22Rv1 (cell line): ENCODE data around the gene RPL10.

ENCODE experiments used
- H3K27ac ChIP-seq: fragments of 450-650 bp; 2 replicates; pipeline ENCODE4 v1.5.1; 2017
- ZFX ChIP-seq: fragments of 450-650 bp; IDR thresholded peaks from 2 replicates; pipeline ENCODE4 v1.6.1; 2017; ENCODE audit warnings: antibody characterized with exemption, borderline replicate concordance
- TF ChIP-seq, protein P1 (sequence below): fragments of 450-650 bp; IDR thresholded peaks from 2 replicates; pipeline ENCODE4 v1.5.1; 2017; ENCODE audit warnings: mild to moderate bottlenecking

RPL10 gene

DNA sequence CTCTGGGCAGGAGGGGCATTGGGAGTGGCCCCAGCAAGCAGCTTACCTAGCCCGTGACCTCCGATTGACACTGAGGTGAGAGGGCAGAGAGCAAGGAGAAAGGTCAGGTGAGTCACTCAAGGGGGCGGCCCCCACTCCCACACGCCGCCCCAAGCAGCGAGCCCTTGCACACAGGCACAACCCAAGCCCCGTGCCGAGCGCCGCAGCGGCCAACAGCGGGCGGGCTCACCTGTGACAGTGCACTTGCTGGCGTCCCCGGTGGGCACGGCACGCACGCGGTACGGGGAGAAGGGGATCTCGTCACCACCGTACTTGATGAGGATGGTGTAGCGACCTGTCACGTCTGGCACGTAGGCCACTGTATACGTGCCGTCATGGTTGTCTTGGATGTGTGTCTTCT is 41.0 kb upstream of the RPL10 start:
- TF ChIP-seq, protein P1, sequence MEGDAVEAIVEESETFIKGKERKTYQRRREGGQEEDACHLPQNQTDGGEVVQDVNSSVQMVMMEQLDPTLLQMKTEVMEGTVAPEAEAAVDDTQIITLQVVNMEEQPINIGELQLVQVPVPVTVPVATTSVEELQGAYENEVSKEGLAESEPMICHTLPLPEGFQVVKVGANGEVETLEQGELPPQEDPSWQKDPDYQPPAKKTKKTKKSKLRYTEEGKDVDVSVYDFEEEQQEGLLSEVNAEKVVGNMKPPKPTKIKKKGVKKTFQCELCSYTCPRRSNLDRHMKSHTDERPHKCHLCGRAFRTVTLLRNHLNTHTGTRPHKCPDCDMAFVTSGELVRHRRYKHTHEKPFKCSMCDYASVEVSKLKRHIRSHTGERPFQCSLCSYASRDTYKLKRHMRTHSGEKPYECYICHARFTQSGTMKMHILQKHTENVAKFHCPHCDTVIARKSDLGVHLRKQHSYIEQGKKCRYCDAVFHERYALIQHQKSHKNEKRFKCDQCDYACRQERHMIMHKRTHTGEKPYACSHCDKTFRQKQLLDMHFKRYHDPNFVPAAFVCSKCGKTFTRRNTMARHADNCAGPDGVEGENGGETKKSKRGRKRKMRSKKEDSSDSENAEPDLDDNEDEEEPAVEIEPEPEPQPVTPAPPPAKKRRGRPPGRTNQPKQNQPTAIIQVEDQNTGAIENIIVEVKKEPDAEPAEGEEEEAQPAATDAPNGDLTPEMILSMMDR = no peak
- no peak for TF ChIP-seq ZFX
- no peak overlapping the region for H3K27ac ChIP-seq

DNA sequence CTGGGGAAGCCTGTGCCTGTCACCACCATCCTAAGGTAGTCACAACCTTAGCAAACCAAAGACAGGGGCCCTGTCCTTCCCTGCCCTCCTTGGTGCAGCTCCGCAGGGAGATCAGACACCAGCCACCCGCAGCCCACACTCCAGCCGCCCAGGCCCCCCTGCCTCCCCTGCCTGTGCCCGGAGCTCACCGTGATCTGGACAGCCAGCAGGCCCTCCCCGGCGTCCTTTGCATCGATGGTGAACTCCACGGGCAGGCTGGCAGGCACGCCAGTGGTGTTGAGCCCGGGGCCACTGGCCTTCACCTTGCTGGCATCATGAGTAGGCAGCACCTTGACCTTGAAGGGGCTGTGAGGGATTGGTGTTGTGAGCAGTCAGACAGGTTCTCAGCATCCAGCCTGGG is 40.2 kb upstream of the RPL10 start:
- no peak for TF ChIP-seq ZFX
- TF ChIP-seq, protein P1 = no peak
- H3K27ac ChIP-seq = no peak overlapping the region

DNA sequence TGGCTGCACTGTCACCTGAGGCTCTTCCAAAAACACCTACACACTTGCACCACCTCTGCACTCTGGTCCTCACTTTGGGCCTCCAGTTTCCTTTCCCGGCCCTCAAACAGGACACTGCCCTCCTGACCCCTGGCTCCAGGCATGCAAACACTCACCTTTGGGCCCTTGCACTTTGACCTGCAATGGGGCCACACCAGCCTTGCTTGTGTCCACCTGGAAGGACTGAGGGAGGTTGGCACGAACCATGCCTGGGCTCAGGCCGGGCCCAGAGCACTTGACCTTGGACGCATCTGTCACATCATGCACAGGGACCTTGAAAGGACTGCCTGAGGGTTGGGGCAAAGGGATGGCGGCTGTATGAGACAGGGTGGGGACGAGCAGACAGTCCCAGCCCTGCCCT is 39.3 kb upstream of the RPL10 start:
- TF ChIP-seq, protein P1 = no peak
- no peak for TF ChIP-seq ZFX
- H3K27ac ChIP-seq = no peak overlapping the region

DNA sequence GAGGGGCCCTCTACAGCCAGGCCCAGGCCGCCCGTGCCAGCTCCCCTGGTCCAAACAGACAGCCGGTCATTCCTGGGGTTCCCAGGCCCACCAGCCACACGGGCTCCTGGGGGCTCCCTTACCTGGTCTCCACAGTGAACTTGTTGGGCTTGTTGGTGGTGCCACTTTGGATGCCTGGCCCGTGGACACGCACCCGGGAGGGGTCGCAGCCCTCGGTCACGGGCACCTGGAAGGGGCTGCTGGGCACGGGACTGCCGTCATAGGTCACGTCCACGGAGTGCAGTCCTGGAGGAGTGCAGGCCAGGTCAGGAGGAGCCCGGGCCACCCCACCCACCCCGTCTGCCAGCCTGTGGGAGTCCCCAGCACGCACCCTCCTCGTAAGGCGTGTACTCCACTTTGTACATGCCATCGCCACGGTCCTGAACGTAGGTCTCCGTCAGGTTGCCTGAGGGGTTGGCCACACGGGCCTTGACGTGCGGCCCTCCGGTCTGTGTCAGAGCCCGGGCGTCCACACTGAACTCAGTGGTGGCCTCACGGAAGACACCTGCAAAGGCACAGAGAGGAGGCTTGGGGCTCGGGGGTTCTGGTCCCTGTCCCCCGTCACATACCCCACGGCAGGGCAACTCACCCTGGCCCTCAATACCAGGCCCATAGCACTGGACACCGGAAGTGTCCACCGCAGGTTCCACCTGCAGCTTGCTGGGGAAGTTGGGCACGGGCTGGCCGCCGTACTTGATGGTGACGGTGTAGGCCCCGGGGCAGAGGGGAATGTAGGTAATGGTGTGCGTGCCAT is 38.6 kb upstream of the RPL10 start:
- TF ChIP-seq, protein P1 = no peak
- no peak for TF ChIP-seq ZFX
- H3K27ac ChIP-seq = no peak overlapping the region

DNA sequence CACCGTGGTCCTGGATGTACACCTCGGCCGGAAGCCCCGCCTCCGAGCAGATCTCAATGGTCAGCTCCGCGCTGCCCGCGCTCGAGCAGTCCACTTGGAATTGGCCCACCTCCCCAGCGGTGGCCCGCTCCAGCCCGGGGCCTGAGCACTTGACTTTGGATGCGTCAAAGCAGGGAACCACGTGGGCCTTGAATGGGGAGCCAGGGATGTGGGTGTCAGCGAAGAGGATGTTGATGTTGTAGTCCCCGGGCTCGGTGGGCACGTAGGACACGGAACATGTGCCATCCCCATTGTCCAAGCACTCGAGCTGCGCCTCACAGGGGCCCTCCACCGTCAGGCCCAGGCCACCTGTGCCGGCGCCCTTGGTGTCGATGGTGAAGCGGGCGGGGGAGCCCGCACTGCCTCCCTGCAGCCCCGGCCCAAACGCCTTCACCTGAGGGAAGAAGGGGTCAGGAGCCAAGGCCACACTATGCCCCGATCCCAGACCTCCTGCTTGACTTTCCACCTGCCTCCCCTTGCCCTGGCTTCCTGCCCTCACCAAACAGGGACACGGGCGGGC is 37.9 kb upstream of the RPL10 start:
- H3K27ac ChIP-seq = no peak overlapping the region
- TF ChIP-seq, protein P1 = no peak
- TF ChIP-seq ZFX = no peak

DNA sequence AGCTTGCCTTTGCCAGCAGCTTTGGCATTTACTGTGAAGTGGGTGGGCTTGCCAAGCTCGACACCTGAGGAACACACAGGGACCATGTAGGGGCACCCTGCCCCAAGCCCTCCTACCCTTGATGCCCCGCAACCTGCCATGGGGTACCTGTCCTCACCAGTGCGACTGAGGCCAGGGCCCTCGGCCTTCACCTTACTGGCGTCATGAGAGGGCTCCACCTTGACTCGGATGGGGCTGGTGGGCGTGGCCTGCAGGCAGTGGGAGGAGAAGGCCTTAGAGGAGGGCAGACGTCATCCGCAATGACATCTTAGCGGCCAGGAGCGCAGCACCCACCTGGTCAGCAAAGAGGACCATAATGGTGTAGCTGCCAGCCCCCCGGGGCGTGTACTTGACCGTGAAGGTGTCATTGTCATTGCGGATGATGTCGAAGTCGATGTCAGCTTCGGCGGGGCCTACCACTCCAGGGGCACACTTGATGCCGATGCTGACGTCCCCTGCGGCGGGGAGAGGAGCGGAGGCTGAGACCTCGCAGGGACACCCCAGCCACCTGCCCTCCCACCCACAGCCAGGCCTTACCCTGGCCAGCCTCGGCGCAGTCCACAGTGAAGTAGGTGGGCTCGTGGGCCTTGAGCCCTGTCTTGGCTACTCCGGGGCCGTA is 36.0 kb upstream of the RPL10 start:
- TF ChIP-seq ZFX = no peak
- TF ChIP-seq, protein P1 = no peak
- no peak overlapping the region for H3K27ac ChIP-seq
